Measurements from ENCODE around the gene DIS3.

GRCh38 chr13:72760189-72760588 lies 21.5 kb downstream of the DIS3 start:
- no peak for TF ChIP-seq EZH2 (IDR thresholded peaks at IDR 0.05; ENCODE audit: low read length, missing control alignments)
- TF ChIP-seq CTCF (conservative IDR thresholded peaks at IDR 0.05 in 1 of 2, IDR thresholded peaks at IDR 0.05 in 1 of 2; ENCODE audit: low read depth in 1 of 2, low read length in 2 of 2): no peak
